Cortex of kidney (tissue), 1 donor: Measurements from ENCODE around the gene PMS2.
"Not testable (repeated sequence)": the region's sequence is repeated elsewhere in the genome, so short reads cannot be mapped to it uniquely, and the experiment has no call there.

Experiments
- DNase-seq: peaks from one replicate; lab custom pipeline; 2025; lab: John Stamatoyannopoulos, UW

PMS2 gene

DNA sequence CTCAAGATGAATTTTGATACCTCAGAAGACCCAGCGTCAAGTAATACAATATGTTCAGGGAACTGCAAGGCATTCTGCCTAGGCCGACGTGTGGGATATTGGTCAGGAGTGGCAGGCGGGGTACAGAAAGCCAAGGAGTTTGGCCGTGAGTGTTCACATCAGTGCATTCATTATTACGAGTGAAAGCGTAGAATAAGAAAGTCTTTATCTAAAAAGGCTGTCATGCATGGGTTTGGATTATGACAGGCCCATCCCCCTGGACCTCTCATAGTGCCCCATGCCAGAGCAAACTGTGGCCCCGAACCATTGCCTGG lies 7.8 kb upstream of the PMS2 start:
- no peak for DNase-seq

DNA sequence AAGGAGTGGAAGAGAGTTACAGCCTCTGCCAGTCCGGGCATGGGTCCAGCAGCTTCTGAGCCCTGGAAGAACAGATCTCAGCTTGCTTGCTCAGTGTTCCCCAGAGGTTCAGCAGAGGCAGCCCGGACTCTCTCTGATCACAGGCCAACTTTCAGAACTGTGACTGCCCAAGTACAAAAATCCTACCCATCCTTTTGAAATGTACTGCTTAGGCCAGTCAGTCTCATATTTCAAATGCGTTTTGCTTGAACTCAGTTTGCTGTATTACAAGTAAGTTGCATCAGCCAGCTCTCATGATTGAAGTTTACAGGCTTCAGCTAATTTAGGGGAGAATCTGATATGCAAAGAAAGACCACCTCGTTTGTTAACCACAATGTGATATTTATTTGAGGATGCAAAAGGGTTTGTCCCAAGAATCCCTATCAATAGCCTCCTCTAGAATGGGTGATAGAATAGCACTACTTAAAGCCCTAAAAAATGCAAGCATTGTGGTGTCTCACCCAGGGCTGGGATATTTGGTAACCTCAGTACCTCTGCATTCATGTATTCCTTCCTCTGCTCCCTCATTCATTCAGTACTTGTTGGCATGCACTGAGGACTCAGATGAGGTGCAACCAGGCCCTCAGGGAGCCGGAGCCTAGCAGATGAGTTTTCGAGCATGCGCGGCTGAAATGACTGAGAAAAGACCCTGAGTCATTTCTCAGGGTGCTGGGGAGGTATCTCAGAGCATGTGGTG lies 7.2 kb upstream of the PMS2 start:
- no peak for DNase-seq

GRCh38 chr7:6012355-6013104 lies 3.7 kb upstream of the PMS2 start:
- DNase-seq = no peak

DNA sequence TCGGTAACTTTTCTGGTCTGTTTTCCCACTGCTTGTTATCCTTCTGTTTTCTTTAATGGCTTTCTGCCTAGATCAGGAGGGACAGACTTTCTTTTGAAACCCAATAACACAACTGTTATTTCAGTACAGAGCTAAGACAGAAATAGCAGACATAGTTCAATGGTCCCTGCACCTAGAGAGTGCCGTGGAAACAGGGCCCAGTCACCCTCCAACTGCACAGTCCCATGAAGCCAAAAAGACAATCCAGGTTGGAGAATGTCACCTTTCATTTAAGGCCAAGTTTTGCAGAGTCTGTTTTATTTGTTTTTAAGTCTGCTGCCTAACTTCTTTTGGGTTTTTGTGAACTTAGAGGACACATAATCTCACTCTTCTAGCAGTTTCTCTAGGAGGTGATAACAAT lies 2.7 kb upstream of the PMS2 start:
- DNase-seq = no peak

DNA sequence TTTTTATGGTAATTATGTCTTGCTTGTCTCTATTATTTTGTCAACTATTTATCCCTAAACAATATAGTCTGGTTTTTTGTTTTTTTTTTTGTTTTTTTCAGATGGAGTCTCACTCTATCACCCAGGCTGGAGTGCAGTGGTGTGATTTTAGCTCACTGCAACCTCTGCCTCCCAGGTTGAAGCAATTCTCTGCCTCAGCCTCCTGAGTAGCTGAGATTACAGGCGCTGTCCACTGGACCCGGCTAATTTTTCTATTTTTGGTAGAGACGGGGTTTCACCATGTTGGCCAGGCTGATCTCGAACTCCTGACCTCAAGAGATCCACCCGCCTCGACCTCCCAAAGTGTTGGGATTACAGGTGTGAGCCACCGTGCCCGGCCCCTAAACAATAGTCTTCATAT lies 1.5 kb upstream of the PMS2 start:
- DNase-seq = not testable (repeated sequence)

DNA sequence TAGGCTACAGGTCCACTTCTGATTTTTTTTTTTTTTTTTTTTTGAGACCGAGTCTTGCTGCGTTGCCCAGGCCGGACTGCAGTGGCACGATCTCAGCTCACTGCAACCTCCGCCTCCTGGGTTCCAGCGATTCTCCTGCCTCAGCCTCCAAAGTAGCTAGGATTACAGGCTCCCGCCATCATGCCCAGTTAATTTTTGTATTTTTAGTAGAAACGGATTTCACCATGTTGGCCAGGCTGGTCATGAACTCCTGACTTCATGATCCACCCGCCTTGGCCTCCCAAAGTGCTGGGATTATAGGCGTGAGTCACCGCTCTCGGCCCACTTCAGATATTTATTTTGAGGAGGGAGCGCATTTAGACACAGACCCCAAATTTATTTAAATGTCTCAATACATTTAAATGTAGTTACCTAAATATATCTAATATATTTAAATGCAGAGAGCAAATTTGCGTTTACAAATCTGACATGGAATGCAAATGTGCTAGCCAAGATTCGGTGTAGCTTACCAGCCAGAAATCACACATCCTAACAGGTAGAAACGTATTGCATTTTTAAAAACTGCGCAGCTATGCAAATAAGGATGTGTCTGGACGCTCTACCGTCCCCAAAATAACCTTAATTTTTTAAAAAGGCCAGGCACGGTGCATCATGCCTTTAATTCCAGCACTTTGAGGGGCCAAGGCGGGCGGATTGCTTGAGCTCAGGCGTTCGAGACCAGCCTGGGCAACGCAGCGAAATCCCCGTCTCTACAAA lies 836 bp downstream of the PMS2 start:
- not testable (repeated sequence) for DNase-seq

DNA sequence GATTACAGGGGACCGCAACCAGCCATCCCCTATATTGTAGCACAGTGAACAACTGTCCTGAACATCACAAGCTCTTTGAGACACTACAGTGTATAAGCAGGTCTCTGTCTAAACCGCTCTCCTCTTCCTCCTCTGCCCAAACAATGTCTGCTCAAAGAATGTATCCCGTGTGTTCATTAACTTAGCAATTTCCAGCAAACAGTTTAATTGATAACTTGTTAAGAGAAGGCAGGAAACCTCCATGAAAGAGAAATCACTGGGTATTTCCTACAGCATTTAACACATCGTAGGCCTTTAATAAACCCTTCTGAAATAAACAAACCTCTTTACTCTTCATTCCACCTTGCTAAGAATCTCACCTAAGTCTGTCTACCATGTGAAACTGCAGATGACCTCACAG lies 1.5 kb downstream of the PMS2 start:
- no peak for DNase-seq

DNA sequence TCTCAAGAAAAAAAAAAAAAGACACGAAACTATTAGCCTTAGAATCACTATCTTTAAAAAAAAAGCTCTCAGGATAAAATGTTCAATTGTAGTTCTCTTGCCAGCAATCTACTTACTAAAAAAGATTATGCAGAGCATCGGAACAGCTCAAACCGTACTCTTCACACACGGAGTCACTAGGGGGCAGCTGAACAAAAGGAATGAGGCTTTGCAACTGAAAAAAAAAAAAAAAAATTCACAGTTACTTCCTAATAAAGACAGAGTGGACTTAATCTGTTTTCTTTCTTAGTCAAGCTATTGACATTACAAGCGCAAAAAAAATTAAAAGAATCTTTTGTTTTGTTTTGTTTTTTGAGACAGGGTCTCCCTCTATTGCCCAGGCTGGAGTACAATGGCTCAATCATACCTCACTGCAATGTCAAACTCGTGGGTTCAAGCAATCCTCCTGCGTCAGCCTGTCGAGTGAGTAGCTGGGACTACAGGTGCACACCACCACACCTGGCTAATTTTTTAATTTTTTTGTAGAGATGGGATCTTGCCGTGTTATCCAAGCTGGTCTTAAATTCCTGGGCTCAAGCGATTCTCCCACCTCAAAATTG lies 11.5 kb downstream of the PMS2 start:
- no peak for DNase-seq

- not testable (repeated sequence) for DNase-seq
Measured at GRCh38 chr7:5987061-5987460, 21.8 kb downstream of the PMS2 start.

DNA sequence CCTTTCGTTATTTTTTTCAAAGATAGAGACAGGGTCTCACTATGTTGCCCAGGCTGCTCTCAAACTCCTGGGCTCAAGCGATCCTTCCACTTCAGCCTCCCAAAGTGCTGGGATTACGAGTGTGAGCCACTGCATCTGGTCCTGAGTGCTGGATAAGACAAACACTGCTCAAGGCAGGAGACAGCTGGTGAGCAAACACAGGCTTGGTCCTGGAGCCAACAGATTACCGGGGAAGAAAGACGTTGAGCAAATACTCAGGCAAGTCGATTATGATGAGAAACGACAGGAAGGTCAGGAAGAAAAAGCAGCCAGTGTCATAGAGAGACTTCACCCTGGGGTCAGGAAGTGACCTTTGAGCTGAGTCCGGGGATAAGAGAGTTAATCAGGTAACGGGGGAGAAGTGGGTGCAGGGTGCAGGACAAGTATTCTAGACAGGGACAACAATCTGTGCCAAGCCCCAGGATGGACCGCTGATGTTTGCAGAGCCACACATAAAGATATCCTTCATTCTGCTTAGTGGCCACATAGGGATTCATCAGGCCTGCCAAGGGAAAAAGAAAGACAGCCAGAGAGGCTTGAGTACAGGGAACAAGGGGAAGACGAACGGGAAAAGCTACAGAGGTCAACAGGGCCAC lies 29.1 kb downstream of the PMS2 start:
- not testable (repeated sequence) for DNase-seq

- not testable (repeated sequence) for DNase-seq
Measured at GRCh38 chr7:5973580-5973979, 35.3 kb downstream of the PMS2 start.

GRCh38 chr7:5970347-5970911 lies 38.4 kb downstream of the PMS2 start, which contains the start of gene RSPH10B:
RSPH10B (minus strand) TSS chr7:5970689; CDS start chr7:5967116, 3,573 bp downstream.
- DNase-seq = not testable (repeated sequence)

DNA sequence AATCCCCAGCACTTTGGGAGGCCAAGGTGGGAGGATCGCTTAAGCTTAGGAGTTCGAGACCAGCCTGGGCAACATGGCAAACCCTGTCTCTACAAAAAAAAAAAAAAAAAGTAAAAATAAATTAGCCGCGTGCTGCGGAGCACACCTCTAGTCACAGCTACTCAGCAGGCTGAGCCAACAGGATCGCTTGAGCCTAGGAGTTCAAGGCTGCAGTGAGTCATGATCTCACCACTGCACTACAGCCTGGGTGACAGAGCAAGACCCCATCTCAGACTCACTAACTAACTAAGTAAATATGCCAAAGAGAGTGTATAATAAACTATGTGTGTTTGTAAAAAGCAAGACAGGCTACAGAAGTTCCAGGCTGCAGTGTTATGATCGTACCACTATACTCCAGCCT lies 45.0 kb downstream of the PMS2 start:
- not testable (repeated sequence) for DNase-seq

DNA sequence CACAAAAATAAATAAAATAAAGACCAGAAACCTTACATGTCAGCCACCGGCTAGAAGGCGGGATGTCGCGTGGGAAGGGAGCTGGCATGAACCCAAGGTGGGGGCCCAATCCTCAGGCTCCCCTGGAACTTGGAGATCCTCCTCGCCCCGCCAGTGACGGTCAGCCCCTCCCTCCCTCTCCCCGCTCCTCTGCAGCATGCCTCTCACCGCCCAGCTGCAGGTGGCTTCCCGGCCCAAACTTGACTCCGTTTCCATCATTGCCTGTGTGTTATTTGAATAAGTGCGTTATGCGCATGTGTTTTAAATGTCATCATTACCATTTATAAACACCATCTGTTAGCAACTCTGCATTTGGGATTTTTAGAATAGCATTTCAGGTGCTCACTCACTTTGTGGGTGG lies 45.6 kb downstream of the PMS2 start:
- DNase-seq = not testable (repeated sequence)

- not testable (repeated sequence) for DNase-seq
Measured at GRCh38 chr7:5934945-5935450, 73.9 kb downstream of the PMS2 start.

DNA sequence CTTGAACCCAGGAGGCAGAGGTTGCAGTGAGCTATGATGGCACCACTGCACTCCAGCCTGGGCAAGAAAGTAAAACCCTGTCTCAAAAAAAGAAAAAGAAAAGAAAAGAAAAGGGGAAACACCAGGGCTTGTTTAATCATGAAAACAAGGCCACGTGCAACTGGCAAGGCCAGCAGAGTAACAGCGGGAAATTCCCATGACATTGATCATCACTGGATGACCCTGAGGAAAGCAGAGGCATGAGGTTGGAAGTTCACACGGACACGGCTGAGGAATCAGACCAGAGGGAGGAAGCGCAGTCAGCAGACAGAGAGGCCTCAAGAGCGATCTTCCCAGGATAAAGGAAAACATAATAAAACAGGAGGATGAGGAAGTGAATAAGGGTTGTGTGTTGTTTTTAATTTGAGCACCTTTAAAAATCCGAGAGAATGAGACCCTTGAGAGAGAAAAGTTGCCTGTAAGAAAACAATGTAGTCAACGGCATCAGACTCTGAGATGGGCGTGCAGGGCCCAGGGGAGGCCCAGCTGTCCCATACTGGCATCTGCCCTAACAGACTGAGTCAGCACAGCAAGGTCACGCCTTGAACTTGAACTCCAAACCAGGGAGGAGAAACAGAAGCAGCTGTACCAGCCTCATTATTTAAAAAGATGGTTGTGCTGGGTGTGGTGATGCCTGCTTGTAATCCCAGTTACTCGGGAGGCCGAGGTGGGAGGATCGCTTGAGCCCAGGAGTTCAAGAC lies 76.8 kb downstream of the PMS2 start:
- DNase-seq = not testable (repeated sequence)

DNA sequence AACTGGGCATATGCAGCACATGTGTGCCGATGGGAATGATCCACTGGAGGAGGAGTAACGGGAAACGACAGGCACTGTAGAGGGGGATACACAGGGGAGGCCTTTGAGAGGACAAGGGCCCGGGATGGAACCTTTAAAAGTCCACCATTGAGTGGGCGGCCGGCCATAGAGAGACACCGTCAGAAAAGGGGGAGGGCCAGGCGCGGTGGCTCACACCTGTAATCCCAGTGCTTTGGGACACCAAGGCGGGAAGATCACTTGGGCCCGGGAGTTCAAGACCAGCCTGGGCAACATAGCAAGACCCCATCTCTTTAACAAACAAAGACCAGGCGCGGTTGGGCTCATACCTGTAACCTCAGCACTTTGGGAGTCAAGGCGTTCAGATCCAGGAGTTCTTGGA lies 77.6 kb downstream of the PMS2 start:
- not testable (repeated sequence) for DNase-seq

- DNase-seq = not testable (repeated sequence)
Measured at GRCh38 chr7:5930290-5930689, 78.6 kb downstream of the PMS2 start.

- not testable (repeated sequence) for DNase-seq
Measured at GRCh38 chr7:5926263-5926870, 82.5 kb downstream of the PMS2 start.

DNA sequence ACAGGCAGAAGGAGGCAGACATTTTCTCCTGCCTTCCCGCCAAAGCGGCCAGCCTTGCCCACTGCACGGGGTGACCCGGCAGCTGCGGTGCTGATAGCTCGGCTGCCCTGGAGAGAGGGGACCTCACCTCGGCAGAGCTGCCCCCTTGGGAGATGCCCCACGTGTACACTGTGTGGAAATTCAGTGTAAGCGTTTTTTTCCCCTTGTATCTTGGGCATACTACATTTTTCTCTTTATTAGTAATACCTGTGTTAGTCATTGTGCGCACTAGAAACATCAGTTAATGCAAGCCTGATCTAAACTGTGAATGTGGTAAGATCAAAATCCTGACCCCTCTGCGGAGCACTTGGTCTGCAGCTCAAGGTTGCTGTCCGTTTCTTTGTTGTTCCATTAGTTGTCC lies 84.2 kb downstream of the PMS2 start:
- not testable (repeated sequence) for DNase-seq
